ENCODE data around the gene CTBP2.

The CTBP2 gene

DNA sequence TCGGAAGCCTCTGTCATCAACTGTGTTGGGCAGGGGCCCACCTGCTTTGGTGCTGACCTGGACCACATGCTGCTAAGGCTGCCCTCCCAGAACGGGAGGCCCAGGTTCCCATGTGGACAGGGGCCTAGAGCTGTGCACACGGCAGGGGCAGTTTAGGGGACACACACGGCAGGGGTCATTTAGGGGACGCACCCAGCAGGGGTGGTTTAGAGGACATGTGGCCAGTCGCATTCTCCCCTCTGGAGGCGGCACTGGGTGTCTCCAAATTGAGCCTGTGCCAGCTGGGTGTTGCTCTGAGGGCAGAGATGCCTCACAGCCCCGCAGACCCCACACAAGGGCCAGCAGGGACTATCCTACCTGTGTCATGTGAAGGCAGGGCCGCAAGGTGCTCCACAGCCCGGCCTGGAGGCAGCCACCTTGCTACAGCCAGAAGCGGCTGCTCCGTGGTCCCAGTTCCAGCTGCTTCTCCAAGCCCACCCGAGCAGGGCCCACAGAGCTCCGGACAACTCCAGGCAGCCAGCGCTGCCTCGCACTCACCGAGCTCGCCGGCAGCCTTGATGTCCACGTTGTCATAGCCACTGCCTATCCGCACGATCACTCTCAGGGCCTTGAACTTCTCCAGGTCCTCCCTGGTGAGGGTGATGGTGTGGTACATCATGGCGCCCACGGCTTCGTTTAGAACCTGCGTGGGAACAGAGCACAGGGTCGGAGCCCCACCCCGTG is 157.8 kb downstream of the CTBP2 start:
- no peak for DNase-seq

DNA sequence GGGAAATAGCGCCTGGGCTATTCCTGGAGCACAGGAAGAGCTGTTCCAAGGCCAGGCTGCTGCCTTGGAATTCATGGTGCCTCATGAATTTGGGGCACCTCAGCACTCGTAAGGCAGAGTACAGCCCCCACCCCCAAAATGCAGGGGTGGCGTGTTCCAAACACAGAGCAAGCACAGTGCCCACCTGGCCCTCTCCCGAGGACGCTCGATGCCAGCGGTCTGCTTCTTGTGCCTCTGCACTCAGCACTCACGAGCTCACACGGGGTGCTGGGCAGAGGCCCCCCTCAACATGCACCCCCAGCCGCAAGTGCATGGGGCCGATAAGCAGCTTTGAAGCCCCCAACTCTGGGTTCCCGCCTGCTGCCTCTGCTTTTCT is 158.3 kb downstream of the CTBP2 start:
- no peak for DNase-seq

DNA sequence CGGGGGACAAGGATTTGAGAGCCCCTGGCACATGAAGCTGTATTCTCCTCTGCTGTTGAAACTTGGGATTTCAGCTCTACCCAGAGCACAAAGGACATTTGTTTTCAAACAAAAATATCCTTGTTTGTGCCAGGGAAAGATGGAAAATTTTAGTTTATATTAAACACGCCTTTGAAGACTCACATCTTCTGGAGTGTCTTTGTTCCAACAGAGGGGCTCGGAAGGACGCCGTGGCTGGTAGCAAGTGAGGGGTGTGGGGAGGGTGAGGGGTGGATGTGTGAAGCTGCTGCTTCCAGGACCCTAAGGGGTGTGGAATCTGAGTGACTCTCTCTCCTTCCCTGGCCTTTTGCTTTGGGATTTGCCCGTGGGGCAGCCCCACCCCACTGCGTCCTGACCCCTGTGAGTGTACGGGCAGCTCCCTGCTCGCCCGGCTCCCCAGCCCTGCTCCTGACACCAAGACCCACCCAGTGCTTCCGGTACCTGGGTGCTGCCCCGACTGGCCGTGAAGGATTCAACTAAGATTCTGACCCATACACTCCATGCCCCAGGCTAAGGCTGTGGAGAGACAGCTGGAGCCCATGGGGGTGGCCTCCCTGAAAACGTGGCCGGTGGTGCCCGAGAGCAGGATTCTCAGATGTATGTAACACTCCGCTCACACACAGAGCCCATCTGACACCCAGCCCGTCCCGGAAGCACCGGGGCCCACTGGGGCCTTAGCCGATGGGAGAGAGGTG is 158.9 kb downstream of the CTBP2 start:
- no peak for DNase-seq

DNA sequence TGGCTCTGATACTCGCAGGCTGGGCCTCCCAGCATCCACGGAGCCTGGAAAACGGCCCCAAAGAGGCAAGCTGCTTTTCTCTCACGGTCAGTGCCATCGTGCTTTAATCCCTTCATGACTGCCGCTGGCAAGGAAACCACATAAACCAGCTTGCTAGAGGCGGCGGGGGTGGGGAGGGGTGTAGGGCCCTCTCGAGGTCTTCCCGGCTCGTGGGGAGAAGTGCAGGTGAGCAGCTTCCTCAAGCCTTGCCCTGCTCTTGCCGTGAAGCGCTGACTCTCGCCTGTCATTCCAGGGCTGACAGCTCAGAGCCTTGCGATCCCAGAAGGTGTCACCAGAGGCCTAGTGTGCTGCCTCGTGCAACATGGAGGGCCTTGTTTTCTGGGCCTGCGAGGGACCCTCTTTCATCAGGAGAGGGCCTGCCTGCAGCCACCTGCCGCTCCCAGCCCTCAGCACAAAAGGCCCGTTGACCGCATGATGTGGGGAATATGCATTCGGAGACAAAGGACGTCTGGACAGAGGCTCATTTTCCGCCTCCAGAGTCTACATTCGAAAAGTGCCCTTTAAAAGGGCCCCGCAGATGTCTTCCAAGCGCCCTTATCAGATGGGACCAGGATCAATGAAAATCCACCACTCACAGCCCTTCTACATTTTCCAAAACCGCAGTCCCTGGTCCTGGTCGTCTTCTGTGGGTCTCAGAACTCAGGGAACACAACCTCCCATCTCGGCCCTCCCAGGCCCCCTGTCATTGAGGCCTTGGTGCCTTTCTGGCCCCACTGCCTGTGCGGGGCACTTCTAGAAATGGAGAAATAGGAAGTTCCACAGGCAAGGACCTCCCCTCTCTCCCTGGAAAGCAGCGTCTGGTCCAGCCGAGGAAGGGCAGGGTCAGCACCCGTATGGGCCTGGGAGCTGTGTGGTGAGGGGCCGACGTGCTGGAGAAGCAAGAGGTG is 159.7 kb downstream of the CTBP2 start:
- no peak for DNase-seq

DNA sequence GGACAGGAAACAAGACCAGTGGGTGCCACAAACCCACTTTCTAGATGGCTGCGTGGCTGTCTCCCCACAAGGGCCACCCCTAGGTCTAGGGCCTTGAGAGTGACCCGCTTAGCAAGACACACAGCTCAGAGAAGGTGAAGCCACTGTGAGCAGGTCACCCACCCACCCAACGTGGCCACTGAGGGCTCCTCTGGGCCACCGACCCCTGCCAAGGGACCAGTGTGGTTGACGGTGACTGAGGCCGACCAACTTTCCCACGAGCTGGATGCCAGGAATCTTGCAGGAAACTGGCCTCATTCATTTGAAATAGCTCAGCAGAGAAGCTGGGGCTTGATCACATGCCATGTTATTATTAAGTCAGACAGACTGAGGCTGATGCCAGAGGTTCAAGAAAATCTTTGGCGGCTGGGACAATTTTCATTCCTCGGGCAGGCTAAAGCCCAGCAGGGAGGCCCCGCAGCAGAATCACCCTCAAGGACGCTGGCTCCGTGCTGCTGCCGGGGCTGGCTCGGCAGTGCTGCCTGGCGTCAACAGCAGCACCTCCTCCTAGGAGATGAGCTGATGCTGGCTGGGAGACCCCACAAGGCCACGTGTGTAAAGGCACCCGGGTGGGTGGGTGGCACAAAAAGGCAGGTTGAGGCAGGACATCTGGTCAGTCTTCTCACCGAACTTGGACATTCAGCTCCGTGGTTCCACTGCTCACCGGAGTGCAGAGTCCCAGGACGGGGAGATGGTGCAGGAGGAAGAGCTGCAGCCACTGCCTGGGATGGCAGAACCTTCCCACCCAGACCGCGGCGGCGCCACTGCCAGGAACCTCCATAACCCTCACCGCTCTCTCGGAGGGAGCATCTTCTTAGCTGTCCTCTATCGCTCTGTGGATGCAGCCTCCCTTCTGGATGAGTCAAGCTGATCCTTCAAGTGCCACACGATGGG is 160.7 kb downstream of the CTBP2 start:
- DNase-seq, result no peak

- no peak for DNase-seq
Measured at GRCh38 chr10:124998624-124999291, 161.6 kb downstream of the CTBP2 start.

DNA sequence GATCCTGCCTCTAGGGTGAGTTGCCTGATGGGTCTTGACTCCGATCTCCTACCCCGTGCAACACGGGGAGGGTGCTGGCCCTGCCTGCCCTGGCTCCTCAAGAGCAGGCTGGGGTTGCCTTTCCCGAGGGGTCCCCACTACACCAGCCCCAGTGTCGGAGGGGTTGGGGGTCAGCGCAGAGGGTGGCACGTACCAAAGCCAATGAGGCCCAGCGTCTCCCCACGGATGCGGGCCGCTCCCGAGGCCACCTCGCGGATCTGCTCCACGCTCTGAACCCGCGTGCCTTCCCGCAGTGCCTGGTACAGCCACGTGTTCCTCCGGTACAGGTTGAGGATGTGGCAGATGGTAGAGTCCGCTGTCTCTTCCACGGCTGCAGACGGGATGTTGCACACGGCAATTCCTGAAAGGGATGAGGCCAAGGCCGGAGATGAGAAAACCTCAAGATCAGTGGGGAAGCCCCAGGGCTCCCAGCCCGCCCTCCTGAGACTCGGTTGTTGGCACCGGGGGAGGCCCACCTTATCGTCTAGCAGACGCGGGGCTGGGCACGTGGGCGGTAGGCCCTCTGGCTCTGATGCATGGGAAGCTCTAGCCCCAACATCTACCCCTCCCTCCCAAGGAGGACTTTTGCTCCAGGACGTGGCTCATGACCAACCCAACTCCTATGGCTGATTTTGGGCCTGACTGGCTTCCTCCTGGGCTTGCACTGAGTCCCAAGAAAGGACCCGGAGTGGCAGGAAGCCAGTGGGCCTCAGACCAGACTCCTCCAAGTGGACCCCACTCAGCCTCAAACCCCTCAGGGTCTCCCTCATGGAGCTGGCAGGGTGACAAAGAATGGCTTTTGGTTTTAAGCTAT is 162.4 kb downstream of the CTBP2 start:
- DNase-seq, result no peak

GRCh38 chr10:124997306-124997705 is 163.1 kb downstream of the CTBP2 start:
- DNase-seq, result no peak

GRCh38 chr10:124996854-124997215 is 163.5 kb downstream of the CTBP2 start:
- DNase-seq, result no peak

GRCh38 chr10:124996127-124996853 is 164.1 kb downstream of the CTBP2 start:
- DNase-seq, result no peak

- DNase-seq, result no peak
Measured at GRCh38 chr10:124995605-124996004, 164.8 kb downstream of the CTBP2 start.

- no peak for DNase-seq
Measured at GRCh38 chr10:124994573-124995473, 165.5 kb downstream of the CTBP2 start.

GRCh38 chr10:124993736-124994451 is 166.5 kb downstream of the CTBP2 start:
- DNase-seq, result no peak

DNA sequence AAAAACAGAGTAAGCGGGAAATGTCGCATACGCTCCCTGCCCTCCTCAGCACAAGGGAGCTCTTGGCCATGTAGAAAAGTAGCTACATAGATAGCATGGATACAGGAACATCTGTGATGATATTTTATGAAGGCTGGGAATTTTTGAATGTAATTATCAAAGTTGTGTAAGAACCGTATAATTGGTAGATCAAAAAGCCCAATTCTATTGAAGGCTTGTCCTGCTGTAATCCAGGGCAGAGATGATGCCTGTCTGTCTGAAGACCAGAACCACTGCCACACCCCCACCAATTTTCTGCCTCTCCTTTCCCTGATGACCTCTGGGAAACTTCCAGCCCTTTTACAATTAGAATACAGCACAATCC is 167.0 kb downstream of the CTBP2 start:
- no peak for DNase-seq

DNA sequence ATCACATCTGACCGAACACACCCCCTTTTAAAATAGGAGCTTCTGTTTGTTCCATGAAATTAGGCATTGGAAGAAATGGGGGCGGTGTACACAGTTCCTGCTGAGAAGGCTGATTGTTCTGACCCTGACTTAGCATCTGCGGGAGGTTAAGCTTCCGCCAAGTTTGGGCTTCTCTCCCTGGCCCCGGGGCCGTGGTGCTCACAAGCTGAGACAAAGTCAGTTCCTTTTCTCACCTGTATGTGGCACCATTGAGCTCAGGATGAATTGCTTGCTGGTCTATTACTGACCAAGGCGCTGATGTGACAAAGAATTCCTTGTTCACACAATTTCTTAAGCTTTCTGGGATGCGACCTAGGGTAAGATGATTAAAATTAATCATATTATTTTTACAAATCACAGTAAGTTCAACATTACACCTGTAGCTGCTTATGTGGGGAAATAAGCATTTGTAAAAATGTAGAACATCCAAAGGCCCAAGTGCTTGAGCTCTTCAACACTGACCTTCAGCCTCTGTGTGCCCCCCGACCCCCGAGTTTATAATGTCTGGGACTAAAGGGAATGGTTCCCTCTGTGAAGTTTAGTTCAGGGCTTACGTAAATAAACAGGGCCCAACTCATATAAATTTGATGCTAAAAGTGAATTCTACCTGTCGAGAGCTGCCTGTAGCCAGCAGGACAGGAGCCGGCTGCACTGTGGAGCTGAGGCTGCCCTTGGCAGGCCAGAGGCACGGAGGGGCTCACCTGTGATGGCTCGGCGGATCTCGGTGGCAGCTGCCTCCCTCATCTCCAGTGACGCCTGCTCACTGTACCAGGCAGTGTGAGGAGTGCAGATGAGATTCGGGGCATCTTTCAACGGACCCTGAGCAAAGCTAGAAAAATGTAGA is 167.7 kb downstream of the CTBP2 start:
- peak; percentile 4 for DNase-seq

DNA sequence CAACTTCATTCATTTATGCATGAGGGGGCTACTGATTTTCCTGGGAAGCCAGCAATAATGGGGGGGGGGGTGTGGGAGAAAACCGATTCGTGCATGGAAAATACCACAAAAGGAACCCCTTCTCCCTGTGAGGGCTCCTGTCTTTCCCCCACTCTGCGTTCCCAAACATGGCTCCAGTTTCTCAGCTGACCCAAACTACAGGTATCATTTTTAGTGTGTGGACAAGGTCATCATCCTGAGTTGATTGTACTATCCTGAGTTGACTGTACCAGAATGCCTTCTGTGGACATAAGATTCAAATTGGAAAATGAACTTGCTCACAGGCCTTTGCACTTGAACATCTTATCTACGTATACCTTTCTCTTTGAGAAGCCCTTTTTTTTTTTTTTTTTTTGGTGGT is 168.5 kb downstream of the CTBP2 start:
- DNase-seq, result no peak

Data from stimulated activated naive CD4-positive, alpha-beta T cell treated with Interleukin-2 at 50 U/mL for 16 hours (primary cell).